ENCODE measurements around the gene DGKZ. TPM values are rescaled to one million over a fixed set of nuclear protein-coding genes. Genes with fewer than 3 reads are reported as not detected.
A peak's percentile ranks its signal among the peaks of the same experiment; 100 is the strongest.

The DGKZ gene
- total RNA-seq, 1 donor from 2014 or later = 123 TPM

- no peaks in the 10 kb centered on the region for H3K27me3 ChIP-seq
- no peaks in the 10 kb centered on the region for H3K36me3 ChIP-seq
- no peaks in the 10 kb centered on the region for H3K9me3 ChIP-seq
- no peak for DNase-seq (ENCODE audit: low spot score in 2 of 2)
- H3K27ac ChIP-seq = no peak overlapping the region
- no peak overlapping the region for H3K4me3 ChIP-seq
- intact Hi-C loops (cut with DNase I) = loop anchor here (1.0 kb wide), 1 partner anchor 69 kb away; no protein-coding TSS in a partner anchor
- no peaks in the 10 kb centered on the region for H3K4me1 ChIP-seq
- no peak for TF ChIP-seq CTCF (IDR thresholded peaks at IDR 0.05)
These were observed 39.4 kb upstream of the DGKZ start for GRCh38 chr11:46307785-46308341.

GRCh38 chr11:46308631-46309419 is 38.4 kb upstream of the DGKZ start:
- Histone ChIP-seq H3K36me3 (no peaks in the 10 kb centered on the region), H3K4me3 (no peak overlapping the region), H3K9me3 (no peaks in the 10 kb centered on the region), H3K27ac (no peak overlapping the region), H3K4me1 (no peaks in the 10 kb centered on the region), H3K27me3 (no peaks in the 10 kb centered on the region)
- intact Hi-C loops (cut with DNase I) = loop anchor here (1.0 kb wide), 1 partner anchor 70 kb away; no protein-coding TSS in a partner anchor
- DNase-seq (ENCODE audit: low spot score in 2 of 2) = peak in 1 of 2 donors; percentile 85
- TF ChIP-seq CTCF (IDR thresholded peaks at IDR 0.05) = peak; percentile 85 to 91 (median 87)

- Histone ChIP-seq H3K27ac (no peak overlapping the region), H3K4me1 (no peaks in the 10 kb centered on the region), H3K36me3 (no peaks in the 10 kb centered on the region), H3K27me3 (no peaks in the 10 kb centered on the region), H3K9me3 (no peaks in the 10 kb centered on the region), H3K4me3 (no peak overlapping the region)
- no peak for TF ChIP-seq CTCF (IDR thresholded peaks at IDR 0.05)
- intact Hi-C loops (cut with DNase I) = no loop called here
- DNase-seq (ENCODE audit: low spot score in 2 of 2) = no peak
These were observed 37.4 kb upstream of the DGKZ start for GRCh38 chr11:46309814-46310259.

DNA sequence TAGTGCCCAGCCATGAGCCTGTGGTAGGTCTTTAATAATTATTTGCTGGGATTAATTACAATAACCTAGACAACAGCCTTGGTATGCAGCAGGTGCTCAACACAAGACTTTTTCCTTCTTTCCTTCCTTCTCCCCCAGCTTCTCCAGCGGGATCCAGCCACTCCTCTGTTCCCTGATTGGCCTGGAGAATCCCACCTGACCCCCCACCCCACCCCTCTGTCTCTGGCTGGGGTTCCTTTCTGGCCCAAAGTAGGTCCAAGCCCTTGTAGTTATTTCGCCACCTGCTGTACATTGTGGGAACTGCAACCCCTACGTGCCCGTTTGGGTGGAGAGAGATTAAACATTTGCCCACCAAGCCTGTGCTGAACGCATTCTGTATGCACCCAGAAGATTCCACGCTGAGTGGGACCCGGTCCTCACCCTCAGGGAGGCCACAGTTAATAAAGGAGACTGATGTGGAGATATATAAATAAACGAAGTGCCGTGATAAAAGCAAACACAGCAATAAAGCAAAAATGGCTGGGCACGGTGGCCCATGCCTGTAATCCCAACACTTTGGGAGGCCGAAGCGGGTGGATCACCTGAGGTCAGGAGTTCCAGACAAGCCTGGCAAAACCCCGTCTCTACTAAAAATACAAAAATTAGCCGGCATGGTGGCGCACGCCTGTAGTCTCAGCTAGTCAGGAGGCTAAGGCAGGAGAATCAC is 32.1 kb upstream of the DGKZ start:
- H3K4me3 ChIP-seq = no peak overlapping the region
- intact Hi-C loops (cut with DNase I) = no loop called here
- H3K27me3 ChIP-seq = no peaks in the 10 kb centered on the region
- no peaks in the 10 kb centered on the region for H3K36me3 ChIP-seq
- H3K4me1 ChIP-seq = no peaks in the 10 kb centered on the region
- no peaks in the 10 kb centered on the region for H3K9me3 ChIP-seq
- DNase-seq (ENCODE audit: low spot score in 2 of 2) = peak in 1 of 2 donors; percentile 80
- TF ChIP-seq CTCF (IDR thresholded peaks at IDR 0.05) = peak; percentile 77 to 83 (median 83)
- H3K27ac ChIP-seq = no peak overlapping the region

- Histone ChIP-seq H3K27ac (no peak overlapping the region), H3K4me1 (no peaks in the 10 kb centered on the region), H3K36me3 (no peaks in the 10 kb centered on the region), H3K9me3 (no peaks in the 10 kb centered on the region), H3K27me3 (no peaks in the 10 kb centered on the region), H3K4me3 (no peak overlapping the region)
- DNase-seq (ENCODE audit: low spot score in 2 of 2) = no peak
- intact Hi-C loops (cut with DNase I) = no loop called here
- TF ChIP-seq CTCF (IDR thresholded peaks at IDR 0.05) = no peak
These were observed 31.3 kb upstream of the DGKZ start for GRCh38 chr11:46315783-46316563.
